ENCODE data around the gene TRAK1.

The TRAK1 gene

DNA sequence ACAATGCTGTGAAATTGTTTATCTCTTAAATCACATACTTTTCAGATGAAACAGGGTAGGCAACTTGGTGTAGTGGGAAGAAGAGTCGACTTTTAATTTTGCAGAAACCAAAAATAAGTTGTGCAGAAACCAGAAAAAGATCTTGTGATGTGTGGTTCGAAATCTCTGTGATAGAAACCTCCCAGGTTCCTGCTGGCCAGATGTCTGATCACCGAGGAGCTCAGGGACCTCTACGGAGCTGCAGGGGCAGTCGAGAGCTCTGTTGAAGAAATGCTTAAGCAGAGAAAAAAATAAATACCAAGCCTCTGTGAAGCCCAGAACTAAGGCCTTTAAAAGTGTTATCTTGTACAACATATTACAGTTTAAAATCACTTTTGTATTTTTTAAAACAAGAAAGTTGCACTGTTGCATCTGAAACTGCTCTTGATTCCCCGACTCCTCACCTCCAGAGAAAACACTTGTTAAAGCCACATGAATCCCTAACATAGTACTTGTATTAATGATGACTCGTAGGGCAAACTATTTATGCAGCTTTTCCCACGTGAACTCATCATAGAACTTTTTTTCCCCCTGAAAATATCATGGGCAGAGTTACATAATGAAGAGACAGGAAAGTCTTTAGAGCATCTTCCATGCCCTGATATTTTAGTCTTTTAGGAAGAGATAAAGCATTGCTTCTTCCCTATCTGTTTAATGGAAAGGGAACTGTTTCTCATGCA, 123.6 kb downstream of the TRAK1 start:
- DNase-seq: no peak

DNA sequence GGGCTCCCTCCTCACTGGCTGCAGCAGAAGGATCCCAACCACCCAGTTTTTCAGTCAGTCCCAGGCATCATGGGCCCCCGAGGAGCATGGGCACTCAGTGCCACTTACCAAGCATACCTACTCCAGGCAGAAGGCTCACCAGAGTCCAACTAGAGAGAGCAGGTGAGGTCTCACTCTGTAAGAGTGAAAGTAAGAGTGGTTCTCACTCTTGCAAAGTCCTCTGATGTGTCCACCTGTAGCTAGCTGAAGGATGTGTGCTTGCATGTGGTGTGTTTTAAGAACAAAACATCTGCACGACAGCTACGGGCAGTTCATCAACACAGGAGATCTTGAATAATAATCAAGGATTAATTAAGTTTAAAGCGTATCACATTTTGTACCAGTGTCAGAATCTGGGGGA, 125.1 kb downstream of the TRAK1 start:
- no peak for DNase-seq

DNA sequence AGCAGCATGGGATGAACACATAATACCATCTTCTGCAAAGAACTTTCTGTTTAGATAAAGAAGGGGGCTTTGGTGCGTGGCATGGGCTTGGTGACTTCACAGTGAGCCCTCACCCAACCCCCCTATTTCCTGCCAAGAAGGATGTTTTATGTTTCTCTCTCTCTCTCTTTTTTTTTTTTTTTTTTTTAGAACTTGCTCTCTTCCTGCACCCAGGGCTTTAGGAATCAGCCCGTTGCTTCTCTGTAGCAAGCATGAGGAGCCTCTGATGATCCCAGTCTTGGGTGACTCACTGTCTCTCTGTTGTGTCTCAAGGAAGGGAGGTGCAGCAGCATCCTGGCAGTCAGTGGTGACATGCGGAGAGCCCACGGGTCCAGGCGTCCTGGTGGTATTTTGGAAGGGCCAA, 125.8 kb downstream of the TRAK1 start:
- no peak for DNase-seq

DNA sequence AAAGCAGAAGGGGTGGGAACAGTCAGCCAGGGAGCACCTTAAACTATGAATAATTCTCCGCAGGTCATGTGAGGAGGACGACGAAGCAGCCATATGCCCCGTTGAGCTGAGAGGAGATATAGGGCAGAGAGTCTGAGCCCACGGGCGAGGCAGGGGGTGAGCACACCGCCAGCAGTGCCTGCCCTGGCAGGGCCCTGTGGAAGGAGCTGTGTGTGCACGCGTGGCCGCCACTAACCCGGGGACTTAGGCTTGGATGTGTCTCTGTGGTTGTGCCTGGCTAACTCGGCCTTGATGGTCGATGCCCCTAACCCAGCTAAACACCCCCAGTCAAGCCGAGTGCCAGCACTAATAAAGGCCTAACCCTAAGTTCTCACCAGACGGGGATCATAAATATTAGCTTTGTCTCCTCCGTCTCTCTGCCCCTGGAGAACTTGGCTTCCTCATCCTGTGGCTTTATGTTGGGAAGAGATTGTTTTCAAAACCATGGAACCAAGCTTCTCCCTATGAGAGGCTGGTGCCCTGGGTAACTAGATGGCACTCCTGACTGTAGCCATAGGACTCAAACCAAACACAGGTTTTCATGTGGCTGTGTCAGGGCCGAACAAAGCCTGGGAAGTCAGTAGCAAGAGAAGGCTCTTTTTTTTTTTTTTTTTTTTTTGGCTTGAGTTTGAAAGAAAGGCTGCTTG, 129.4 kb downstream of the TRAK1 start:
- DNase-seq: no peak

DNA sequence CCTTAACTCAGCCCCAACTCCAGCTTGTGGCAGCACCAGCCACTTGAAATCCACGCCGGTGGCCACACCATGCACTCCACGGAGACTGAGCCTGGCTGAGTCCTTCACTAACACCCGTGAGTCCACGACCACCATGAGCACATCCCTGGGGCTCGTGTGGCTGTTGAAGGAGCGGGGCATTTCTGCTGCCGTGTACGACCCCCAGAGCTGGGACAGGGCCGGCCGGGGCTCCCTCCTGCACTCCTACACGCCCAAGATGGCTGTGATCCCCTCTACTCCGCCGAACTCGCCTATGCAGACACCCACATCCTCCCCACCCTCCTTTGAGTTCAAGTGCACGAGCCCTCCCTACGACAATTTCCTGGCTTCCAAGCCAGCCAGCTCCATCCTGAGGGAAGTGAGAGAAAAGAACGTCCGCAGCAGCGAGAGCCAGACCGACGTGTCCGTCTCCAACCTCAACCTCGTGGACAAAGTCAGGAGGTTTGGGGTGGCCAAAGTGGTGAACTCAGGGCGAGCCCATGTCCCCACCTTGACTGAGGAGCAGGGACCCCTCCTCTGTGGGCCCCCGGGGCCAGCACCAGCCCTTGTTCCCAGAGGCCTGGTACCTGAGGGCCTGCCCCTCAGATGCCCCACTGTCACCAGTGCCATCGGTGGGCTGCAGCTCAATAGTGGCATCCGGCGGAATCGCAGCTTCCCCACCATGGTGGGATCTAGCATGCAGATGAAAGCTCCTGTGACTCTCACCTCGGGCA, 132.0 kb downstream of the TRAK1 start:
- no peak for DNase-seq

DNA sequence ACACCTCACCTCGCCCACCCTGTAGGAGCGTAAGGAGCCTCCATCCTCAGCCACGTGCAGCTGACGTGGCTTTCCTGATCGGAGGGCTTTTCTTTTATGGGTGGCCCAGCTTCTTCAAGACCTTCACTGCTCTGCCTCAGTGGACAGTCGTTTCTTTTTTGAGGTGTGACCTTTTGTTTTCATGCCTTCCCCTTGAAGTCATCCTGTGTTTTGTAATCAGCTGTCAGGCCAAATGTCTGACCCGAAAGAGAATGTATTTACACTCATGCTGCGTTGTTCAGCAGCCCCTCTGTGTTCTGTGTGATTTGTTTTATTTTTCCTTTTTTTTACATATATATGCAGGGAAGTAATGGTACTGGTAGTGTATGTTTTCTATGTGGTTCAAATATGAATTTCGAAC, 133.0 kb downstream of the TRAK1 start:
- DNase-seq: no peak

DNA sequence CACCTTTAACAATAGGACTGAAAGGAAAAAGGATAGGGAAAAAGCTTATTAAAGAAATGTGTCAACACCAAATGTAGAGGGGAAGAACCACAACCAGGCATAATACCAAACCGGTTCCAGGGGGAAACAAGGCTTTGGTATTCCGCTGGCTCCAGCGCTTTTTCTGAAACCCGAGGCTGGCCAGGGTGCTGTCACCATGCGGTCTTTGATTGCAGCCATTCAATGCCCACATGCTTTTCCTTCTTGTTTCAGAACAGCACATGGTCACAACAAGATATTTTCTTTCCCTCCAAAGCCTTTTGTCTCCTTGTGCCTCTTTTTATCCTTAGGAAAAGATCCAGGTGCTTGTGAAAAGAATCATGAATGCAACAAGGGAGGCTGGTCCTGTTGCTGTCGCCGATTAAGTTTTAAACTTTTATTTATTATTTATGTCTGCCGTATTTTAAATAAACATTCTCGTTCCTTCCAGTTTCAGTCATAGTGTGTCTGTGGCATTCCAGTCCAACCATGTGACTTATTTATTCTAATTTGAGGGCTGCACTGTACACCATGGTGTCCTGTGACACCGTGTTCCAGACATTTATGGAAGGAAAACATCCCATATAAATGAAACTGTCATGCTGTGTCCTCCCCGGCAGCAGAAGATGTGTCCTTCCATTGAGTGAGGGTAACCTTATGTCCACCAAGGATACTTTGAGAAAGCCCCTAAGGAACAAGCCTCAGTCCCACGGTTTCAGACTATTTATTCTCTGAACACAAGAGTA, 133.7 kb downstream of the TRAK1 start:
- no peak for DNase-seq

DNA sequence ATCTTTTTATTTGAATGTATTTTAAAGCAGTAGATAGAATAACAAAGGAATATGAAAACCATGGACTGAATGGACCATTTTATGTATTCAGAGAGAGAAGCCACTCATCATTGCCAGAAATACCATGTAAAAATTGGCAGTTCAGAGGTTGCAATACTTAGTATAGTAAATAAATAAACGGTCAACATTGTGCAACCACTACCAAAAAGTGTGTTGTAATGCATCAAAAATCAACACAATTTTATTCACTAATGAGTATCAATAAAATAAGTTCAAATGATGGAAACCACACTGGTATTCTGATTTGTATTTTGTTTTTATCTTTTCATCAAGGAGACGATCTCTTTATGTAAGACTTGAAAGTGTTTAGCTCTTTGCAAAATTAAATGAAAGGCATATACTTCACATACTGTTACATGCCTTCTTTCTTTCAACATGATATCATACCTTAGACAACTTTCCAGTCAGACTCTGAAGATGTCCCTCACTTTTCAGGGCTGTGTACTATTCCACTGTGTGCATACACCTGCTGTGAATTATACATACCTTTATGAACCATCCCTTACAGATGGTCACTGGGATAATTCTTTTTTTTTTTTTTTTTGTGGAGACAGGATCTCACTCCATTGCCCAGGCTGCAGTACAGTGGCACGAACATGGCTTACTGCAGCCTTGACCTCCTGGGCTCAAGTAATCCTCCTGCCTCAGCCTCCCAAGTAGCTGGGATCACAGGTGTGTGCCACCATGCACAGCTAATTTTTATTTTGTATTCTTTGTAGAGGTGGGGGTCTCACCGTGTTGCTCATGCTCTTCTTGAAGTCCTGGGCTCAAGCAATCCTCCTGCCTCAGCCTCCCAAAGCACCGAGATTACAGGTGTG, 134.6 kb downstream of the TRAK1 start:
- no peak for DNase-seq

DNA sequence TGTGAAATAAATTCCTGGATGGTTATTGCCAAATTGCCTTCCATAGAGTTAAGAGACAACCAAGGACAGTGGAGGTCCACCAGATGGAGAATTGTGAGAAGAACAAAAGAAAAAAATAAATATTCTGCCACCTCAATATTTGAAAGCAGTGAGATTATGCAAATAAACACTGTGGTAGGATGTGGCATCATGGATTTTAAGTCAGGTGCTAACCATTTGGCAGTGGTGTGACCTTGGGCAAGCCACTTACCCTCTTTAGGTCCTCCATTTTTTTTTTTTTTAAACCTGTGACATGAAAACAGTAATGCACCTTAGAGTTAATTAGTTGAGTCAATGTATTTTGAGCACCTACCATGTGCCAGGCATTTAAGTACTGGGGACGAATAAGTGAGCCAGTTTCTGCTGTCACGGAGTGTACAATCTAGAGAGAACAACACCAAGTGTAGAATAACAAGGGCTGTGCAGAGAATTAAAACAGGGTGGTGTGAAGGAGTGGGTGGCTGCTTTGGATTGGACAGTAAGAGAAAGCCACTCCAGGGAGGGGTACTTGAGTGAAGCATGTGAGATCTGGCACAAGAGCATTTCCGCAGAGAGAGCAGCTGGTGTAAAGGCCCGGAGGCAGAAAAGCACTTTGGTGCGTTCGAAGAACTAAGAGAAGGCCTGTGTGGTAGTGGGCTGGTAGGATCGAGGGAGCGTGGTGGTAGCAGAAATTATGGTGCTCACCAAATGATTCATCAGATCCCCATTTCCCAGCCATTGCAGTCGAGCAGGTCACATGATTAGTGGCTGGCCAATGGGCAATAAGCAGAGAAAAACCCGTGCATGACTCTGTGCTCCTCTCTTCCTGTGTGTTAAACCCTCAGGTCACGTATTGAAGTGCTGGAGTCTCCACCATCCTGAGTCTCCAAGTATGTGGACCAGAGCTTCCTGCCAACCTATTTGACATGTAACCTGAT, 135.6 kb downstream of the TRAK1 start:
- no peak for DNase-seq

DNA sequence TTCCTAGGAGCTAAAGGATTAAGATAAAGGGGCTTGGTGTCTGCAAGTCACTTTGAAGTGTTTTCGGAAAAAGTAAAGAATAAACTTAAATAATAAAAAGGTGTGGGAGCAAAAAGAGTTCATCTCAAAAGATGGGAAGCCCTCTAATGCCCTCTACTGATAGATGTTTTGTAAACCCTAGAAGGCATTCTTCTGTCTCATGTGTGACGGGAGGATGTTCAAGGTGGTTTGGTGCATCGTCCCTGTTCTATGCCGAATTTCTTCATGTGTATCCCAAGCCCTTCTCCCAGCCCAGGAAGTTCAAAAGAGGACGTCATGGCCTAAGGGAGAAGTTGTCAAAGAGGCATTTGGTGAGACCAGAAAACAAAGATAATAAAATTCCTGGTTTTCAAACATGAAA, 137.6 kb downstream of the TRAK1 start:
- no peak for DNase-seq

DNA sequence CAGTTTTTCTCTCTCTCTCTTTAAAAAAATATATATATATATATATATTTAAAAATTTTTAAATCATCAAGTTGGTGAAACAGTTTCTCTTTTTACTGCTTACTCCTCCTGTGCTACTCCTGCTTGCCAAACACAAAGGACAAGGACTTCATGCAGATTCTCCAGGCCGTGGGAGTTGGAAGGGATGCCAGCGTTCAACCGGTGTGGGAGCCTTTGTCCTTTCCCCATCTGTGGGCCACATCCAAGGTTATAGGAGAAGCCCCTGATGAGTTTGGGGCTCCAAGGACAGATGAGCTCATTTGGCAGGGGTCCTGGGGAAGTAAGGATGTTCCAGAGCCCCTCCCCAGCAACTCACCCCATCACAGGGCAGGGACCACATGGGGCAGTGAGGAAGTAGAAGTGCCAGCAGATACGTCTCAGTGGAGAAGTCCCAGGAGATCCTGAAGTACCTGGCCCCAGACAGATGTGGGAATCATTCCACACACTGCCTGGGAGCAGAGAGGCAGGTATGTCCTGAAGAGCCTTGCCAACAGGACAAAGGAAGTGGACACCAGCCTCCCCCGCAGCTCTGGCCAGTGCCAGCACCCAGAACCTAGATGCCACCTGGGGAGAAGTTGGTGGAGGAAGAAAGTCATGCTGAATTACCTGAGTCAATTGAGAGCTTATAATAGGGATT, 138.2 kb downstream of the TRAK1 start:
- DNase-seq: no peak

DNA sequence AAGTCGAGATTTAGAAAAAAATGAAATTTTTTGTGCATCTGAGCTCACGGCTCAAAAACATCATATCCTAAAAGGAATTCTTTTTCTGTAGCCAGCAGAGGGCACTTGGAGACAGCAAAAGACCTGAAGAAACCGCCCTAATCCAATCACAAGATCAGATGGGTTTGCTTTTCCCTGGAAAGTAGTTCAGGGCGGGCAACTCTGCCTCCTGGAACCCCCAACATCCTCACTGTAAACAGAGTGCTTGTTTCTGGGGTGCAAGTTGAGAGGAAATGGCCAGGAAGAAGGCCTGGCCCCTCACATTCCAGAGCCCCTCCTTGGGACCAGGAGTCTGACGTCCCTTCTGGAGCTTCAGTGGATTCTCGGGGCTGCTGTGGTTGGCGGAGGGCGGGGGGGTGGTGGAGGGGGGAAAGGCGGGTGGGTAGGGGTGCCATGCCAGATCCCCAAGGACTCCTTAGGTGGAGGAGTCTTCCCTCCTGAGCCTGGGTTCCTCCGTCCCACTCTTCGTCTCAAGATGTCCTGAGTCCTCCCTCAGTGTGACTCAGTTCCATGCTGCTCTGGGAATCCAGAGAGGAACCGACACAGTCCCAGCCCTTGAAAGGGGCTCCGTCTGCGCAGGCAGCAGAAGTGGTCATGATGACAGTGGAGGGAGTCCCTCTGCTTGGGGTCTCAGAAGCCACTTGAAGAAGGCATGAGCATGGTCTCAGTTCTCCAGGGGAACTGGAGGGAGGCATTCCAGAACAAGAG, 139.0 kb downstream of the TRAK1 start:
- DNase-seq: no peak

DNA sequence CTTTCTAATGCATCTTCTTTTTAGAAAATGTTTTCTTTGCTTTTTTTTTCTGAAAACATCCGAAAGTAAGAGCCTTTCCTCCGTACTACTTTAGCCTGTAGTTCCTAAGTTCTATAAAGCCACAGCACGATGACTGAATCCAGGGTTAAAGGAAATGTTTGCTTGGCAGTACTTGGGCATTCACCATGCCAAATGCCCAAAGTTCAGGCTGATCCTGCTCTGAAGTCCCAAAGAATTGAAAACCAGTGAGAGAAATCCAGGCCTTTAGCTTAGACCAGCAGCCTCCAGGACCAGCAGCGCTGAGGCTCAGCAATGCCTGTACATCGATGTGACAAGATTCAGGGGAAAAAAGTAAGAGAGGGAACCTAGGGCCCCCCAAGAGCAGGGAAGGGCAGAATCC, 139.7 kb downstream of the TRAK1 start:
- no peak for DNase-seq

DNA sequence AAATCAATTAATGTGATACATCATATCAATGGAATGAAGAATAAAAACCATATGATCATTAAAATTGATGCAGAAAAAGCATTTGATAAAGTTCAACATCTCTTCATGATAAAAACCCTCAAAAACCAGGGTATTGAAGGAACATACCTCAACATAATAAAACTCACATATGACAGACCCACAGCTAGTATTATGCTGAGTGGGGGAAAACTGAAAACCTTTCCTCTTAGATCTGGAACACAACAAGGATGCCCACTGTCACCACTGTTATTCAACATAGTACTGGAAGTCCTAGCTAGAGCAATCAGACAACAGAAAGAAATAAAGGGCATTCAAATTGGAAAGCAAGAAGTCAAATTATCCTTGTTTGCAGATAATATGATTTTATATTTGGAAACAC, 144.4 kb downstream of the TRAK1 start:
- no peak for DNase-seq

DNA sequence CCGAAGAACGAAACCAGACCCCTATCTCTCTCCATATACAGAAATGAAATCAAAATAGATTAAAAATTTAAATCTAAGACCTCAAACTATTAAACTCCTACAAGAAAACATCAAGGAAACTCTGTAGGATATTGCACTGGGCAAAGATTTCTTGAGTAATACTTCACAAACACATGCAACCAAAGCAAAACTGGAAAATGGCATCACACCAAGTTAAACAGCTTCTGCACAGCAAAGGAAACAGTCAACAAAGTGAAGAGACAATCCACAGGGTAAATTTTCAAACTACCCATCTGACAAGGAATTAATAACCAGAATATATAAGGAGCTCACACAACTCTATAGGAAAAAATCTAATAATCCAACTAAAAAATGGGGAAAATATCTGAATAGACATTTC, 145.5 kb downstream of the TRAK1 start:
- no peak for DNase-seq

DNA sequence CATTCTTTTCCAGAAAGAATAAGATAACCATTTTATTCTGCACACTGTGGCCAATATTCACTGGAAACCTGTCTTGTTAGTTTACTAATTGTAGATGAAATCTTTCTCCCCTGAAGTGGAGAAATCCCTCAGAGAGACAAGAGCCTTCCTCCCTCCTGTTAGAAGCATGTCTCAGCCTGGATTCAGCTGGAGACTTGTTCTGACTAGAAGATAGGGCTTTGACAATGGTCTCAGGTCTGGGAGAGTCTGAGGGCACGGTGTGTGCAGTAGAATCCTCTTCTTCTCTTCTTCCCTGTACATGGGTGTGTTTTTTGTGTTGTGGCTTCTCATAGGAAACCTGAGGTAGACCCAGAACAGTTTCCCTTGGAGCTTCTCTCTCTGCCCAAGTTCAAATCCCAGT, 154.9 kb downstream of the TRAK1 start:
- DNase-seq: peak; percentile 21

DNA sequence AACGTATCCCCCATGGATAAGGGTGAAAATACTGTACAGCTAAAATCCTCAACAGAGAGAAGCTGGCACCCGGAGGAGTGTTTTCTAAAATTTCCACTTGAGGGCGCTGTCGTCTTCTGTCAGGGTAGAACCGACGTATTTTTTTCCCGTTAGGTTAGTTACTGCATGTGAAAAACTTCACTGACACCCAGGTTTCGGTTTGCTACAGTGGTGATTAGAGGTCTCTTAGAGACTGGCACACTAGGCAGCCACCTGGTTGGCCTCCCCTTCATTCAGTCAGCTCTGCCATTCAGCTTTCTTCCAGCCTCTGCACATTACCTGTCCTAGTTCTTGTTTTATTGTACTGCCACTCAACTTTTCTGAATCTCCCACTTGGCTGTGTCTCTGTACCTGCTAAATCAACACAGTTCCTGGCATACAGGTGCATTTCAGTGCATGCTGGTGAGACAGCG, 156.4 kb downstream of the TRAK1 start:
- DNase-seq: peak; percentile 82

DNA sequence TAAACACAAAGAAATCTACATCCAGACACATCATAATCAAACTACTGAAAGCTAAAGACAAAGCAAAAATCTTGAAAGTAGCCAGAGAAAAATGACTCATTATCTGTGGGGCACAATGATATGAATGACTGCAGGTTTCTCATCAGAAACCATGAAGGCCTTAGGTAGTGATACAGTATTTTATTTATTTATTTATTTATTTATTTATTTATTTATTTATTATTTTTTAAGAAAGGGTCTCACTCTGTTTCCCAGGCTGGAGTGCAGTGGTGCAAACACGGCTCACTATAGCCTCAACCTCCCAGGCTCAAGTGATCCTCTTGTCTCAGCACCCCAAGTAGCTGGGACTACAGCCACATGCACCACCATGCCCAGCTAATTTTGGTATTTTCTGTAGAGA, 159.6 kb downstream of the TRAK1 start:
- DNase-seq: no peak

DNA sequence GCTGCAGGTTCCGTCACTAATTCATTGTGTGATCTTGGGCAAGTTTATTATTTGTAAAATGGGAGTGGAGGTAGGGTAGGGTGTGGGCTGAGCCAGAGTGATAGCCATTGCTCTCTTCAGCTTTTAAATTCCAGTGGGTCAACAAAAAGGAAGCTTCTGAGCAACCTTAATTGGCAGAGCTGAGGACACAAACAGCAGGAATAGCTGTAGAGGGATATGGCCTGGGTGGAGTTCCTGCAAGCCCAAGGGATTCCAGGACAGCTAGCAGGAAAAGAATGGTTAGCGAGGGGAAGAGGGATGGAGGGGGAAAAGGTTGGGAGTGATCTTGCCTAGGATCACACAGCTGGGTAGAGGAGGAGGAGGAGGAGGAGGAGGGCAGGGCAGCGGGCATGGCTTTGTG, 163.4 kb downstream of the TRAK1 start:
- no peak for DNase-seq
